TTC549 (cell line): ENCODE results near the gene BEST1.
"Not testable (repeated sequence)": the region's sequence is repeated elsewhere in the genome, so short reads cannot be mapped to it uniquely, and the experiment has no call there.

Experiments used
- FAIRE-seq: peaks from 2 replicates; lab custom pipeline; 2012; peaks lifted over from hg19 to GRCh38; lab: Jason Lieb, UNC

The BEST1 gene

DNA sequence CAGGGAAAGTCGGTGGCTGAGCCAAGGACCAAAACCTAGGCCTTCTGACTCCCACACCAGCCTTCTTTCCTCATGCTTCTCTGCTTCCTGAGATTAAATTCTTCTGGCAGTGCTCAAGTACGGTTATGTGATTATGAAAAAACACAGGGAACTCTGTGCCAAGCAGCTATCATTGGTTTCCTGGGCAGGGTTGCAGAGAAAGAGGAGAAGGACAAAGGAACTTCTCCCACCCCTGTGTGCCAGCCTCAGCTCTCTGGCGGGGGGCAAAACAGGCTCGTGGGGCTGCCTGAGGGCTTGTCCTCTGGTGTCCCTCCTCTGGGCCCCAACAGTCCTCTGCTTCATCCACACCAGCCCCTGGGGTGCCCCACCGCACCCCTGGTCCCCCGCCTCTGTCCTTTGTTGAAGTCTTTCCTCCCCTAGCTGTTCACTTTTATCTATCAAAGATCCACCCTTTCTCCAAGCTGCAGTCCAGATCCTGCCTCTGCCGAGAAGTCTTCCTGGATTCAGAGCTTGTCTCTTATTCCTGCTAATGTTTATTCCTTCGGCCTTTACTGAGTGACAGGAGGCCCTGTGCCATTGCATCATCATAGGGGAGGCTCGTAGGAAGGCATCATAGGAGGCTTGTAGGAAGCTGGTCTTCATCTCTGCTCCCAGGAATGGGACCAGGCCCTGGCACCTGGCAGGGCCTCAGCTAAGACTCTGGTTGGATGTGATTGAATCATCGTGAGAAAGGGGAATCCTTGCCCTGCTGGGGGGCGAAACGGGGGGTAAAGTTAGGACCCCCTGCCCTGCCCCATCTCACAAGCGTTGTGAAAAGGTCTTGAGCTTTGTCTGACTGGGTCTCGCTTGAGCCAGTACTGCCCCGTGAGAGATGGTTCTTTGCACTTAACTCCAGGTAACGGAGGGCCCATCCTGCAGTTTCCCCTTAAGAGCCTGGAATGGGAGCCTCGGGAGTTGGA is 28.8 kb downstream of the BEST1 start:
- FAIRE-seq: no peak

GRCh38 chr11:61980783-61981541 is 30.8 kb downstream of the BEST1 start:
- FAIRE-seq: no peak

GRCh38 chr11:61983419-61983818 is 33.3 kb downstream of the BEST1 start:
- no peak for FAIRE-seq

GRCh38 chr11:61985869-61986268 is 35.7 kb downstream of the BEST1 start:
- no peak for FAIRE-seq

DNA sequence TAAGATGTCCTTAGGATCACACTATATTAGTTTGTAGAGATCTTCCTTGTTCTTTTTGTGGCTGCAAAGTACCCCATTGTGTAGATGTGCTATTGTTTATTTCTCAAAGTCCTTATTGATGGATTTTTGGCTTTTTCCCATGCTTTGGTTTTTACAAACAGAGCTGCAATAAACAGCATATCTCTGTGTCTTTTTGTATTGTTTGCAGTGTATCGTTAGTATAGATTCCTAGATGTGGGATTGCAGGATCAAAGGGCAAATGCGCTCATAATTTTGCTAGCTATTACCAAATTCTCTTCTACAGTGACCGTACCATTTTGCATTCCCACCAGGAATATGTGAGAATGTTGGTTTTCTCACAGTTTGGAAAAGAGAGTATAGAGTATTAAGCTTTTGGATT is 44.8 kb downstream of the BEST1 start:
- no peak for FAIRE-seq

- no peak for FAIRE-seq
Observed at GRCh38 chr11:61996933-61997332, 46.8 kb downstream of the BEST1 start.

DNA sequence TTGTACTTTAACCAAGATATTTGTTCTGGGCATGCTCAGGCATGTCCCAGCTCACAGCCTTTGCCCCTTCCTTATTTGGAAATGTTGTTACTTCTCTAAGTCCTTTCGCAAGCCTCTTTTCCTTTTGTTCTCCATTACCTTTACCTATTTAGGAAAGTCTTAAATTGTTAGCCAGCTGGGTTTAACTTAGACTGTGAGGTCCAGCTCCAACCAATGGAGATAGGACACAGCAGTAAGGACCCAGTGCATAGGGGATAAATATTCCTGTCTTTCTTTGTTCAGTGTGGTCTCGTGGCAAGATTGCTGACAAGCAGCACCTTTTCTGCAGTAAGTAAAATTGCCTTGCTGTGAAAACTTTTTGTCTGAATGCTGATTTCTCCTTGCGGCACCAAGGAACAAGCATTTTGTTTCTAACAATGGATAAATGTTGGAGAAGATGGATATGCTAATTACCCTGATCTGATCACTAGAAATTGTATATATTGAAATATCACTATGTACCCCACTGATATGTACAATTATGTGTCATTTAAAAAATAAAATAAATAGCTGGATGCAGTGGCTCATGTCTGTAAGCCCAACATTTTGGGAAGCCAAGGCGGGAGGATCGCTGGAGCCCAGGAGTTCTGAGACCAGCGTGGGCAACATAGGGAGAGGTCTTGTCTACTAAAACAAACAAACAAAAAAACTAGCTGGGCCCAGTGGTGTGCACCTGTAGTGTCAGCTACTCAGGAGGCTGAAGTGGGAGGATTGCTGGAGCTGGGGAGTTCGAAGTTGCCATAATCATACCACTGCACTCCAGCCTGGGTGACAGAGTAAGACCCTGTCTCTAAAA is 49.2 kb downstream of the BEST1 start:
- no peak for FAIRE-seq

GRCh38 chr11:62000539-62001446 is 50.6 kb downstream of the BEST1 start:
- FAIRE-seq: no peak

- no peak for FAIRE-seq
Observed at GRCh38 chr11:62001450-62002191, 51.5 kb downstream of the BEST1 start.

DNA sequence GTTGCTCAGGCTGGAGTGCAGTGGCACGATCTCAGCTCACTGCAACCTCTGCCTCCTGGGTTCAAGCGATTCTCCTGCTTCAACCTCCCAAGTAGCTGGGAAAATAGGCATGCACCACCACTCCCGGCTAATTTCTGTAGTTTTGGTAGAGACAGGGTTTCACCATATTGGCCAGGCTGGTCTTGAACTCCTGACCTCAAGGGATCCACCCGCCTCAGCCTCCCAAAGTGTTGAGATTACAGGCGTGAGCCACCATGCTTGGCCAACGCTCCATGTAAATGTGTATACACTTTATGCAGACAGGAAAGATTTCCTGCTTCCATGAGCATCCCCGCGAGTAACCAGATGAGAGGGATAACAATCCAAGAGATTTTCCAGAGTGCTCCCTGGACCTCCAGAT is 52.1 kb downstream of the BEST1 start:
- FAIRE-seq: not testable (repeated sequence)

GRCh38 chr11:62004473-62004872 is 54.3 kb downstream of the BEST1 start:
- FAIRE-seq: no peak

DNA sequence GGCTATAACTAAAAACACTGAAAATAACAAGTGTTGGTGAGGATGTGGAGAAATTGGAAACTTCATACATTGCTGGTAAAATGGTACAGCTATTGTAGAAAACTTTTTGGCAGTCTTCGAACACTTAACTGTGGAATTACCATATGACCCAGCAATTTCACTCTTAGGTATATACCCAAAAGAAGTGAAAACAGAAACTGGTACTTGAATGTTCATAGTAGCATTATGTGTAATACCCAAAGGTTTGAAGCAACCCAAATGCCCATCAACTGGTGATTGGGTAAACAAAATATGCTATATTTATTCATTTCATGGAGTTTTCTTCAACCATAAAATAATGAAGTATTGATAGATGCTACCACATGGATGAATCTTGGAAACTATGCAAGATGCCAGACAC is 58.0 kb downstream of the BEST1 start:
- no peak for FAIRE-seq

DNA sequence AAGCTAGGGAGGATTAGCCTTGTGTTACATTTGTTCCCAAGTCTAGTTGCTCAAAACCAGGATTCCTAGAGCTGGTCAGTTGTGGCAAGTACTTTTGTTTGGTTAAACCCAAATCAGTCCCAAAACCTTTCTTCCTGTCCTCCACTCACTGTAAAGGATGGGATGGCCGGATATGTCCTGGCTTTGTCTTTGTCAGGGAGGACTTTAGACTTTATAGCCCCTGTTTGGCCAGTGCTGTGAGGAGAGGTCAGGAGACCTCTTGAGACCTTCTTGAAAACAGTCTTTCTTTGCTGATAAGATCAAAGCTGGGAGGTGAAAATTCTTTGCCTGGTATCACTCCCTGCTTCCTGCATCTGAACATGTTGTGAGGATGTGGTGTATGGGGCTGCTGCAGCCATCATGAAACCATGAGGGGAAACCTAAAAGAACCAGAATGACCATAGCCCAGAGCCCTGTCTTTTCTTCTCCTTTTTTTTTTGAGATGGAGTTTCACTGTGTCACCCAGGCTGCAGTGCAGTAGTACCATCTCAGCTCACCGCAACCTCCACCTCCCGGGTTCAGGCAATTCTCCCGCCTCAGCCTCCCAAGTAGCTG is 60.9 kb downstream of the BEST1 start:
- no peak for FAIRE-seq

- no peak for FAIRE-seq
Observed at GRCh38 chr11:62011881-62012280, 61.7 kb downstream of the BEST1 start.

DNA sequence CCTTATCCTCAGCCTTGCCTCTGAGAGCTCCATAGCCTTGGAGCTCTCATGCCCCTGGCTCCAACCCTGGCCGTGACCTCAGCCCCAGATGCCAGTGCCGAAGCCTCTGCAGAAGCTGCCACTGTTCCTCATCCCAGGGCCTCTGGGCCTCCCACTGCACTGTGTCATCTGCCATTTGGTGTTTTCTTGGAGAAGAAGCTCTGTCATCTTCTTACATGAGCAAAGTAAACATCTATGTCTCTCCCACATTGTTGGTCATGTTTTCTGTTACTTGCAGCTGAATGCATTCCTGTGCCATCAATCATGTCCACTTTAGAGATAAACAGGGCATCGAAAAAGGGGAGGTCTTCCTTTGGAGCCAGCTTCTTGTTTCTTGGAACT is 62.3 kb downstream of the BEST1 start:
- no peak for FAIRE-seq

- FAIRE-seq: no peak
Observed at GRCh38 chr11:62012832-62013461, 62.8 kb downstream of the BEST1 start.
